ENCODE measurements around the gene TULP1. TPM values are rescaled to one million over a fixed set of nuclear protein-coding genes. Genes with fewer than 3 reads are reported as not detected.

Gene TULP1
- total RNA-seq, 1 experiment from 2014 or later = not detected

DNA sequence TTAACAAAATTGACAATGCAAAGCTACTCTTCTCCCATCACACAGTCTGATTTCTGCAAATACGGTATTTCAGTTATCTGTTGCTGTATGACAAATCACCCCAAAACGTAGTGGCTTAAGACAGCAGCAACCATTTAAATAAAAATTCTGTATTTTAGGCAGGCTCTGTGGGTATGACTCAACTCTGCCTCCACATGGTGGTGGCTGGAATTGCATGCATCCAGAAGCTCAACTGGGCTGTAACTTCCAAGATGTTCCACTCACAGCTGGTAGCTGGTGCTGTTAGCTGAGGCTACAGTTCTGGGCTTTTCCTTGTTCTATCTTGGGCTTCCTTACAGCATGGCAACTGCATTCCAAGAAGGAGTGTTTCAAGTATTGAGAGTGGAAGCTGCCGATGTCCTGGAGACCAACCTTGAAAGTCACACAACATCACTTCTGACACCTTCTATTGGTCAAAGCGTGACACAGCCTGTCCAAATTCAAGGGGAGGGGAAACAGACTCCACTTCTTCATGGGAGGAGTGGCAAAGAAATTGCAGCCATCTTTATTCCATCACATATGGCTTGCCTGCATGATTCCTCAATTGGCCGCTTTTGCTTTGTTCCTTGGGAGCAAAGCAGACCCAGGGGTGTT is 39.7 kb upstream of the TULP1 start:
- H3K56ac ChIP-seq (ENCODE audit: insufficient read length, low read depth, low read length) = no peak overlapping the region
- H2BK12ac ChIP-seq (ENCODE audit: insufficient read length, low read depth, low read length) = no peak overlapping the region
- H3K79me2 ChIP-seq (ENCODE audit: insufficient read depth, low read length) = no peaks in the 10 kb centered on the region
- H3K4me2 ChIP-seq (ENCODE audit: insufficient read depth, insufficient read length, low read length) = no peak overlapping the region
- H2BK120ac ChIP-seq (ENCODE audit: low read depth, low read length, poor library complexity, severe bottlenecking) = no peak overlapping the region
- no peaks in the 10 kb centered on the region for H3K27me3 ChIP-seq (ENCODE audit: insufficient read depth, low read length)
- no peak overlapping the region for H3K27ac Mint-ChIP-seq
- no peak overlapping the region for H3K23ac ChIP-seq (ENCODE audit: insufficient read length, low read depth, low read length)
- no peak overlapping the region for H4K8ac ChIP-seq (replicated peaks; ENCODE audit: insufficient read length, low read depth, low read length)
- no peak overlapping the region for H2AK5ac ChIP-seq (ENCODE audit: insufficient read length, low read length)
- no peaks in the 10 kb centered on the region for H3K9me3 ChIP-seq (ENCODE audit: control insufficient read depth, low read depth, low read length)
- H4K91ac ChIP-seq (ENCODE audit: insufficient read length, low read depth, low read length) = no peak overlapping the region
- H2BK15ac ChIP-seq (ENCODE audit: low read depth, low read length) = no peak overlapping the region
- H3T11ph ChIP-seq (ENCODE audit: low read length) = no peak overlapping the region
- no peak overlapping the region for H2BK5ac ChIP-seq (ENCODE audit: insufficient read length, low read length)
- no peak overlapping the region for H3K18ac ChIP-seq (ENCODE audit: insufficient read length, low read depth, low read length)
- no peaks in the 10 kb centered on the region for H3K4me1 Mint-ChIP-seq
- no peak overlapping the region for H2AFZ ChIP-seq (ENCODE audit: low read length)
- H3K27ac ChIP-seq (ENCODE audit: insufficient read length, low read depth, low read length) = no peak overlapping the region
- H3K23me2 ChIP-seq (ENCODE audit: insufficient read length, low read depth, low read length, poor library complexity, severe bottlenecking) = no peaks in the 10 kb centered on the region
- TF ChIP-seq, protein P1, sequence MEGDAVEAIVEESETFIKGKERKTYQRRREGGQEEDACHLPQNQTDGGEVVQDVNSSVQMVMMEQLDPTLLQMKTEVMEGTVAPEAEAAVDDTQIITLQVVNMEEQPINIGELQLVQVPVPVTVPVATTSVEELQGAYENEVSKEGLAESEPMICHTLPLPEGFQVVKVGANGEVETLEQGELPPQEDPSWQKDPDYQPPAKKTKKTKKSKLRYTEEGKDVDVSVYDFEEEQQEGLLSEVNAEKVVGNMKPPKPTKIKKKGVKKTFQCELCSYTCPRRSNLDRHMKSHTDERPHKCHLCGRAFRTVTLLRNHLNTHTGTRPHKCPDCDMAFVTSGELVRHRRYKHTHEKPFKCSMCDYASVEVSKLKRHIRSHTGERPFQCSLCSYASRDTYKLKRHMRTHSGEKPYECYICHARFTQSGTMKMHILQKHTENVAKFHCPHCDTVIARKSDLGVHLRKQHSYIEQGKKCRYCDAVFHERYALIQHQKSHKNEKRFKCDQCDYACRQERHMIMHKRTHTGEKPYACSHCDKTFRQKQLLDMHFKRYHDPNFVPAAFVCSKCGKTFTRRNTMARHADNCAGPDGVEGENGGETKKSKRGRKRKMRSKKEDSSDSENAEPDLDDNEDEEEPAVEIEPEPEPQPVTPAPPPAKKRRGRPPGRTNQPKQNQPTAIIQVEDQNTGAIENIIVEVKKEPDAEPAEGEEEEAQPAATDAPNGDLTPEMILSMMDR (conservative IDR thresholded peaks at IDR 0.05) = peak; percentile 97
- no peak overlapping the region for H3K9ac ChIP-seq (ENCODE audit: extremely low read depth, insufficient read length, low read length)
- H3K4me1 ChIP-seq (ENCODE audit: insufficient read depth, low read length) = no peaks in the 10 kb centered on the region
- H3K79me1 ChIP-seq (ENCODE audit: insufficient read depth, low read depth, low read length, poor library complexity, severe bottlenecking) = no peaks in the 10 kb centered on the region
- no peaks in the 10 kb centered on the region for H4K20me1 ChIP-seq (ENCODE audit: control insufficient read depth, insufficient read depth, insufficient read length)
- no peak overlapping the region for H4K5ac ChIP-seq (ENCODE audit: insufficient read length, low read depth, low read length)
- no peak overlapping the region for H3K4ac ChIP-seq (ENCODE audit: low read depth, low read length)
- peaks cover 2 to 4% of the 10 kb centered on the region in 2 experiments; a peak in 4 of 5 replicates for H3K9me3 Mint-ChIP-seq
- peak; percentile 75 for DNase-seq
- no peak overlapping the region for H3K14ac ChIP-seq (ENCODE audit: insufficient read depth, low read length)
- no peaks in the 10 kb centered on the region; the same call in 1 of the 2 replicates for H3K27me3 Mint-ChIP-seq (ENCODE audit: low read depth)
- H3K36me3 Mint-ChIP-seq (ENCODE audit: insufficient read depth in 1 of 3, low read depth in 3 of 3) = peaks cover 0 to 4% (median 0%) of the 10 kb centered on the region in 3 experiments; a peak in 1 of 7 replicates
- WGBS (ENCODE audit: extremely low coverage, insufficient read length, low lambda C conversion rate) = no CpG with 5 or more reads among the region's 5 CpGs
- H3K4me3 Mint-ChIP-seq = no peak overlapping the region
- no peak overlapping the region for H2BK20ac ChIP-seq (ENCODE audit: low read depth, low read length, poor library complexity, severe bottlenecking)
